ENCODE data around the gene MAP4K4. TPM values are rescaled to one million over a fixed set of nuclear protein-coding genes. Genes with fewer than 3 reads are reported as not detected.

The MAP4K4 gene
- total and polyA plus RNA-seq, 3 experiments from 2014 or later, result 13.5 to 36.0 (median 30.8) TPM

DNA sequence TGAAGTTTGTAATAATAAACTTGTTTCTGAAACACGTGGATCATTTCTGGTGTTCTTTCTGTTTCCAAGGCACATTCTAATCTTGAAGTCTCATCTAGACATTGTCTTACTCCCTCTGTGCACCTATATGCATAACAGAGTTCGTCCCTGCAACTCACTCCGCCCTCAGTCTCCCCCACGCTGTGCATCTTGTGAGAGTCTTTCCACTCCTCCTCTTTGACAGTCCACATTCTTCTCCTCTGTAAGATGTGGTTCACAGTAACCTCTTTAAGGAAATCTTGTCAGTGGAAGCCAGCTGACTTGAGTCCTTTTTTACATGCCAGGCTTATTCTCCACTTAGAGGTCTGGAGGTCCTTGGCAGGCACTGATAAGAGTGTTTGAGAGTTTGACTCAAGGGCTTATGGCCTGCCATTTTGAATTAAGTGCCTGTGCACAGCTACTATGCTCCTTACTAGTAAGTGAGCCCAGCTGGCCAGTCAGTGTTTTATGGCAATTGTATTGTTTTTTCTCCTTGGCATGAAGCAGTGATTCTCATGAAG, 185.3 kb downstream of the MAP4K4 start:
- Mint-ChIP-seq H3K4me3 (no peak overlapping the region), H3K27ac (peak overlapping the region in 1 of 8 donors; percentile 2), H3K9me3 (no peaks in the 10 kb centered on the region), H3K36me3 (peaks cover 23 to 86% (median 32%) of the 10 kb centered on the region in 3 donors), H3K4me1 (peaks cover 3 to 10% (median 5%) of the 10 kb centered on the region in 3 donors), H3K27me3 (no peaks in the 10 kb centered on the region)
- Histone ChIP-seq H3K27ac (ENCODE audit: low read depth, low read length) (no peak overlapping the region), H3K4me3 (ENCODE audit: low read length) (no peak overlapping the region), H3K27me3 (ENCODE audit: insufficient read depth, low read length, poor library complexity, severe bottlenecking) (no peaks in the 10 kb centered on the region), H3K9me3 (ENCODE audit: low read length) (no peaks in the 10 kb centered on the region), H3K36me3 (ENCODE audit: insufficient read depth, low read length) (peaks cover 36% of the 10 kb centered on the region), H3K4me1 (ENCODE audit: insufficient read depth, low read length) (no peaks in the 10 kb centered on the region)
- POLR2A ChIA-PET, result no interaction called here
- CTCF ChIA-PET, result interaction anchor here (1.7 to 2.3 kb wide), 3 partner anchors 10 to 562 kb away, joined by 3 to 12 read pairs (median 11); no protein-coding TSS in a partner anchor
- no peak for DNase-seq

DNA sequence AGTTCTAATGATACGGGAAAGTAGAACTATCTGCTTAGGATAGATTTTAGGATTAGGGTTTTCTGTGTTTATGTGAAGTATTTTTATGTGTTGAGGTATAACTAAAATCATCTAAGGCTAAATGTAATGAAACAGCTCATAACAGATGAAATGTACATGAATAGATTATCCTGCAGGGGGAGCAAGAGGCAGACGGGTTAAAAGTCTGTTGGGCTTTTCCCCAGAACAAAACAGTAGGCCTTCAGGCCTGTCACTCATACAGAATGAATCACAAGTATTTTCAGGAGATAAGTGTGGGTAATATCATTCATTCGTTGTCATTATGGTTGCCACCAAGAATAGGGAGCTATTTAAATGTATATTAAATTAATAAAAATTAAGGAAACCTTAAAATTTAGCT, 186.4 kb downstream of the MAP4K4 start:
- Histone ChIP-seq H3K4me1 (ENCODE audit: insufficient read depth, low read length) (no peaks in the 10 kb centered on the region), H3K9me3 (ENCODE audit: low read length) (no peaks in the 10 kb centered on the region), H3K4me3 (ENCODE audit: low read length) (no peak overlapping the region), H3K27ac (ENCODE audit: low read depth, low read length) (no peak overlapping the region), H3K27me3 (ENCODE audit: insufficient read depth, low read length, poor library complexity, severe bottlenecking) (no peaks in the 10 kb centered on the region), H3K36me3 (ENCODE audit: insufficient read depth, low read length) (peaks cover 38% of the 10 kb centered on the region)
- Mint-ChIP-seq H3K4me3 (no peak overlapping the region), H3K36me3 (peaks cover 19 to 85% (median 31%) of the 10 kb centered on the region in 3 donors), H3K9me3 (no peaks in the 10 kb centered on the region), H3K4me1 (peaks cover 3 to 10% (median 5%) of the 10 kb centered on the region in 3 donors), H3K27ac (peak overlapping the region in 1 of 8 donors; percentile 21), H3K27me3 (no peaks in the 10 kb centered on the region)
- POLR2A ChIA-PET, result no interaction called here
- CTCF ChIA-PET, result interaction anchor here (1.1 to 2.3 kb wide), 8 partner anchors 11 to 561 kb away, joined by 3 to 12 read pairs (median 4); no protein-coding TSS in a partner anchor
- peak in 2 of 5 donors; percentile 10 to 31 for DNase-seq

DNA sequence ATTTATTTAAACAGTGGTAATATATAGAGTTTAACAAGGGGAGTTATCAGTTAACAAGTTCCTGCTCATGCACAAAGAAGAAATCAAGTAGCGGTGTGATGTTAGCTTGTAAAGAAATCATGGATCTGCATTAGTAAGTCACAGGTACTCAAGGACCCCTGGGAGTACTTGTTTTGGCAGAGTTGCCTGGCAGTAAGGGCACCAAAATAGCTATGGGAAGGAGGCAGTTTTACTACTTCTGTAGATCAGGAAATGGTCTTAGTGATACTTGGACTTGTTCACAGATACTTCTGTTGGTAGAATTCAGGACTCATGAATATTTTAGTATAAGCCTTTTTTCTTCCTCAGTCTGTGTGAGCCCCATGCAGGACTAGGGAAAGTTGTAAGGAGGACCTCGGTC, 186.9 kb downstream of the MAP4K4 start:
- H3K27me3 ChIP-seq (ENCODE audit: insufficient read depth, low read length, poor library complexity, severe bottlenecking), result no peaks in the 10 kb centered on the region
- H3K27me3 Mint-ChIP-seq, result no peaks in the 10 kb centered on the region
- no peak for DNase-seq
- H3K4me3 Mint-ChIP-seq, result no peak overlapping the region
- peaks cover 43% of the 10 kb centered on the region for H3K36me3 ChIP-seq (ENCODE audit: insufficient read depth, low read length)
- no peak overlapping the region for H3K27ac ChIP-seq (ENCODE audit: low read depth, low read length)
- H3K9me3 Mint-ChIP-seq, result no peaks in the 10 kb centered on the region
- peaks cover 3 to 7% (median 5%) of the 10 kb centered on the region in 3 donors for H3K4me1 Mint-ChIP-seq
- no peaks in the 10 kb centered on the region for H3K9me3 ChIP-seq (ENCODE audit: low read length)
- no peaks in the 10 kb centered on the region for H3K4me1 ChIP-seq (ENCODE audit: insufficient read depth, low read length)
- peaks cover 19 to 87% (median 31%) of the 10 kb centered on the region in 3 donors for H3K36me3 Mint-ChIP-seq
- ChIA-PET POLR2A (no interaction called here), CTCF (interaction anchor here (1.1 to 2.3 kb wide), 8 partner anchors 12 to 560 kb away, joined by 3 to 12 read pairs (median 4); no protein-coding TSS in a partner anchor)
- peak overlapping the region in 1 of 8 donors; percentile 52 for H3K27ac Mint-ChIP-seq
- no peak overlapping the region for H3K4me3 ChIP-seq (ENCODE audit: low read length)

DNA sequence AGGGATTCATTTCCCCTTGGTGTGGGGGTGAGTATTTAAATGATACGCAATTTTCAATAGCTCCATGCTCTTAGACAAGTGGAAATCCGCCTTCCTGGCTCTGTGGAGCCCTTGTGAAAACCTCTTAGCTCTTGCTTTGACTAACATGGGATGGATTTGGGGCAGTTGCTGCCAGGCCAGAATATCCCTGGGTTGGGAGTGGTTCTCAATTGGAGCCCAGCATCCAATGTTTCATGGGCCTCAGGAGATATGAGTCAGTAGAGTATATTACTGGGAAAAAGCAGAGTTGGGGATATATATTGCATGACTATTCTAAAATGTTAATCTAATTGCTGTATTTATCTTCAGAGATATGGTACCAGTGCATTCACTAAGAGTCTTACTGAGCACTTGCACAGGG, 189.8 kb downstream of the MAP4K4 start:
- DNase-seq, result no peak
- Histone ChIP-seq H3K27me3 (ENCODE audit: insufficient read depth, low read length, poor library complexity, severe bottlenecking) (no peaks in the 10 kb centered on the region), H3K4me3 (ENCODE audit: low read length) (no peak overlapping the region), H3K36me3 (ENCODE audit: insufficient read depth, low read length) (peaks cover 35% of the 10 kb centered on the region), H3K4me1 (ENCODE audit: insufficient read depth, low read length) (no peaks in the 10 kb centered on the region), H3K27ac (ENCODE audit: low read depth, low read length) (no peak overlapping the region), H3K9me3 (ENCODE audit: low read length) (no peaks in the 10 kb centered on the region)
- Mint-ChIP-seq H3K36me3 (peaks cover 33 to 88% (median 33%) of the 10 kb centered on the region in 3 donors), H3K9me3 (no peaks in the 10 kb centered on the region), H3K4me3 (no peak overlapping the region), H3K4me1 (peaks cover 0 to 5% (median 3%) of the 10 kb centered on the region in 3 donors), H3K27ac (peak overlapping the region in 1 of 8 donors; percentile 7), H3K27me3 (no peaks in the 10 kb centered on the region)
- CTCF ChIA-PET, result no interaction called here
- POLR2A ChIA-PET, result no interaction called here

DNA sequence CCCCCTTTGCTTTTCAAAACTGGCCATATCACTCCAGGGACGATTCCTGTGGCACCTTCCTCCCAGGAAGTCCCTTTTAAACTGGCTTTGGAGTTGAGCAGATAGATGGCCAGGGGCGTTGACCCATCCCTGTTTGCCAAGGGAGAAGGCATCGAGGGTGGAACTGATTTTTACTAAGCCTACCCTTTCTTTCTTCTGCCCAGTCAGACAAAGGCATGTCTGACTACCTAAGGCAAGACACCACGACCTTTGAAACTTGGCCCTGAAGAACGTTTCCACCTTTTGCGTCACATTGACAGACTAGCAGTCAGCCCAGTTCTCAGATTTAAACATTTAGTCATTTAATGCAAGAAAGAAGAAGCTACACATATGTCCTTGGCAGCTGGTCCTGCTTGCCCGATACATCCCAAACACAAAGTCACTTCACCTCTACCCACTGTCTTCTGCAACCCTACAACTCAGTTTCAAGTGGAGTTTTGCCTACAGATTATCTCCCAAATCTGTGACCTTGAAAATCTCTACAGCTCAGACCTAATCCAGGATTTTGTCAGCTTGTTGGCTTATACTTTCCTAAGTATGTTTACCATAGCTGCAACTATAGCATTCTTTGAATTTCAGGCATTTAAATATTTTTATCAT, 192.1 kb downstream of the MAP4K4 start:
- Mint-ChIP-seq H3K27me3 (no peaks in the 10 kb centered on the region), H3K4me1 (no peaks in the 10 kb centered on the region), H3K36me3 (peaks cover 41 to 86% (median 46%) of the 10 kb centered on the region in 3 donors), H3K4me3 (no peak overlapping the region), H3K9me3 (no peaks in the 10 kb centered on the region), H3K27ac (no peak overlapping the region)
- no peaks in the 10 kb centered on the region for H3K9me3 ChIP-seq (ENCODE audit: low read length)
- no peak overlapping the region for H3K4me3 ChIP-seq (ENCODE audit: low read length)
- ChIA-PET CTCF (no interaction called here), POLR2A (no interaction called here)
- H3K27ac ChIP-seq (ENCODE audit: low read depth, low read length), result no peak overlapping the region
- no peak for DNase-seq
- no peaks in the 10 kb centered on the region for H3K4me1 ChIP-seq (ENCODE audit: insufficient read depth, low read length)
- no peaks in the 10 kb centered on the region for H3K27me3 ChIP-seq (ENCODE audit: insufficient read depth, low read length, poor library complexity, severe bottlenecking)
- H3K36me3 ChIP-seq (ENCODE audit: insufficient read depth, low read length), result peaks cover 30% of the 10 kb centered on the region

DNA sequence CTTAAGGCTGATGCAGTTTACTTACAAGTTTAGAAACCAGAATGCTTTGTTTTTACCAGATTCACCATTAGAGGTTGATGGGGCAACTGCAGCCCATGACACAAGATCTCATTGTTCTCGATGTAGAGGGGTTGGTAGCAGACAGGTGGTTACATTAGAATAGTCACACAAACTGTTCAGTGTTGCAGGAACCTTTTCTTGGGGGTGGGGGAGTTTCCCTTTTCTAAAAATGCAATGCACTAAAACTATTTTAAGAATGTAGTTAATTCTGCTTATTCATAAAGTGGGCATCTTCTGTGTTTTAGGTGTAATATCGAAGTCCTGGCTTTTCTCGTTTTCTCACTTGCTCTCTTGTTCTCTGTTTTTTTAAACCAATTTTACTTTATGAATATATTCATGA, 194.9 kb downstream of the MAP4K4 start:
- ChIA-PET POLR2A (no interaction called here), CTCF (interaction anchor here (1.4 kb wide), 1 partner anchor 14 kb away, joined by 3 read pairs; no protein-coding TSS in a partner anchor)
- DNase-seq, result no peak
- H3K9me3 Mint-ChIP-seq, result no peaks in the 10 kb centered on the region
- no peaks in the 10 kb centered on the region for H3K27me3 Mint-ChIP-seq
- H3K36me3 ChIP-seq (ENCODE audit: insufficient read depth, low read length), result peaks cover 17% of the 10 kb centered on the region
- H3K9me3 ChIP-seq (ENCODE audit: low read length), result no peaks in the 10 kb centered on the region
- H3K4me1 Mint-ChIP-seq, result no peaks in the 10 kb centered on the region
- no peak overlapping the region for H3K4me3 Mint-ChIP-seq
- H3K27me3 ChIP-seq (ENCODE audit: insufficient read depth, low read length, poor library complexity, severe bottlenecking), result no peaks in the 10 kb centered on the region
- H3K27ac Mint-ChIP-seq, result no peak overlapping the region
- H3K27ac ChIP-seq (ENCODE audit: low read depth, low read length), result no peak overlapping the region
- H3K4me1 ChIP-seq (ENCODE audit: insufficient read depth, low read length), result no peaks in the 10 kb centered on the region
- peaks cover 28 to 69% (median 33%) of the 10 kb centered on the region in 3 donors for H3K36me3 Mint-ChIP-seq
- no peak overlapping the region for H3K4me3 ChIP-seq (ENCODE audit: low read length)

DNA sequence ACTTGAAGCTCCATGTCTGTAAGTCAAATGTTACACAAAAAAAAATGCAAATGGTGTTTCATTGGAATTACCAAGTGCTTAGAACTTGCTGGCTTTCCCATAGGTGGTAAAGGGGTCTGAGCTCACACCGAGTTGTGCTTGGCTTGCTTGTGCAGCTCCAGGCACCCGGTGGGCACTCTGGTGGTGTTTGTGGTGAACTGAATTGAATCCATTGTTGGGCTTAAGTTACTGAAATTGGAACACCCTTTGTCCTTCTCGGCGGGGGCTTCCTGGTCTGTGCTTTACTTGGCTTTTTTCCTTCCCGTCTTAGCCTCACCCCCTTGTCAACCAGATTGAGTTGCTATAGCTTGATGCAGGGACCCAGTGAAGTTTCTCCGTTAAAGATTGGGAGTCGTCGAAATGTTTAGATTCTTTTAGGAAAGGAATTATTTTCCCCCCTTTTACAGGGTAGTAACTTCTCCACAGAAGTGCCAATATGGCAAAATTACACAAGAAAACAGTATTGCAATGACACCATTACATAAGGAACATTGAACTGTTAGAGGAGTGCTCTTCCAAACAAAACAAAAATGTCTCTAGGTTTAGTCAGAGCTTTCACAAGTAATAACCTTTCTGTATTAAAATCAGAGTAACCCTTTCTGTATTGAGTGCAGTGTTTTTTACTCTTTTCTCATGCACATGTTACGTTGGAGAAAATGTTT, 196.3 kb downstream of the MAP4K4 start:
- Histone ChIP-seq H3K9me3 (ENCODE audit: low read length) (no peaks in the 10 kb centered on the region), H3K27me3 (ENCODE audit: insufficient read depth, low read length, poor library complexity, severe bottlenecking) (no peaks in the 10 kb centered on the region), H3K4me3 (ENCODE audit: low read length) (no peak overlapping the region), H3K27ac (ENCODE audit: low read depth, low read length) (no peak overlapping the region), H3K4me1 (ENCODE audit: insufficient read depth, low read length) (no peaks in the 10 kb centered on the region), H3K36me3 (ENCODE audit: insufficient read depth, low read length) (peaks cover 14% of the 10 kb centered on the region)
- peaks cover 23 to 57% (median 29%) of the 10 kb centered on the region in 3 donors for H3K36me3 Mint-ChIP-seq
- H3K27me3 Mint-ChIP-seq, result no peaks in the 10 kb centered on the region
- no peak for DNase-seq
- H3K27ac Mint-ChIP-seq, result peak overlapping the region in 2 of 8 donors; percentile 10 to 43
- no peak overlapping the region for H3K4me3 Mint-ChIP-seq
- no peaks in the 10 kb centered on the region for H3K4me1 Mint-ChIP-seq
- ChIA-PET POLR2A (no interaction called here), CTCF (interaction anchor here (1.4 kb wide), 1 partner anchor 15 kb away, joined by 3 read pairs; no protein-coding TSS in a partner anchor)
- no peaks in the 10 kb centered on the region for H3K9me3 Mint-ChIP-seq

DNA sequence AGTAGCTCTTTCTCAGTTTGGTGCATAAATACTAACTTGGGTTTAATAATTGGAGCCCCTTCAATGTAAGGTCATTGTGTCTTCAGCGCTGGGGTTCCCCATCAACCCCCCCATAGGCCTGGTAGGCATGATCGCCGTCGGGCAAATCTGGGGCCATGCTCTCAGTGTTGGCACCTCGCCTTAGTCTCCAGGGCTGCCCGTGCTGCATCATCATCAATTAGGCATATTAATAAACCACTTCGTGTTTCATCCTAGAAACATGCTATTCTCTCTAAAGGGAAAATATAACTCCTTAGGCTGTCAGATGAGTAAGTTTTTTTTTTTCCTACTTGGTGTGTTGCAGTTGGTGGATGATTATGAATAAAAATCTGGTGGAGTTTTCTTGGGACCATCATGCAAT, 197.5 kb downstream of the MAP4K4 start:
- no peak overlapping the region for H3K27ac ChIP-seq (ENCODE audit: low read depth, low read length)
- no peaks in the 10 kb centered on the region for H3K9me3 ChIP-seq (ENCODE audit: low read length)
- Mint-ChIP-seq H3K27me3 (no peaks in the 10 kb centered on the region), H3K27ac (peak overlapping the region in 1 of 8 donors; percentile 29), H3K36me3 (peaks cover 17 to 45% (median 24%) of the 10 kb centered on the region in 3 donors), H3K4me1 (peaks cover 2 to 6% (median 3%) of the 10 kb centered on the region in 3 donors), H3K4me3 (no peak overlapping the region), H3K9me3 (no peaks in the 10 kb centered on the region)
- H3K36me3 ChIP-seq (ENCODE audit: insufficient read depth, low read length), result peaks cover 9% of the 10 kb centered on the region
- H3K4me1 ChIP-seq (ENCODE audit: insufficient read depth, low read length), result no peaks in the 10 kb centered on the region
- ChIA-PET POLR2A (no interaction called here), CTCF (interaction anchor here (3.2 kb wide), 1 partner anchor 11 kb away, joined by 12 read pairs; no protein-coding TSS in a partner anchor)
- no peak for DNase-seq
- H3K4me3 ChIP-seq (ENCODE audit: low read length), result no peak overlapping the region
- H3K27me3 ChIP-seq (ENCODE audit: insufficient read depth, low read length, poor library complexity, severe bottlenecking), result no peaks in the 10 kb centered on the region

All from CD8-positive, alpha-beta memory T cell (primary cell).